GM18498 (cell line): ENCODE measurements around the gene ELMOD1.
"Not testable (repeated sequence)": the region's sequence is repeated elsewhere in the genome, so short reads cannot be mapped to it uniquely, and the experiment has no call there.

Experiments
- ATAC-seq: cut with Tn5 transposase; IDR thresholded peaks from one replicate; pipeline ENCODE4 v1.9.1; 2021; ENCODE audit warnings: mild to moderate bottlenecking, moderate library complexity; ENCODE audit not compliant: unreplicated experiment

ELMOD1 gene

DNA sequence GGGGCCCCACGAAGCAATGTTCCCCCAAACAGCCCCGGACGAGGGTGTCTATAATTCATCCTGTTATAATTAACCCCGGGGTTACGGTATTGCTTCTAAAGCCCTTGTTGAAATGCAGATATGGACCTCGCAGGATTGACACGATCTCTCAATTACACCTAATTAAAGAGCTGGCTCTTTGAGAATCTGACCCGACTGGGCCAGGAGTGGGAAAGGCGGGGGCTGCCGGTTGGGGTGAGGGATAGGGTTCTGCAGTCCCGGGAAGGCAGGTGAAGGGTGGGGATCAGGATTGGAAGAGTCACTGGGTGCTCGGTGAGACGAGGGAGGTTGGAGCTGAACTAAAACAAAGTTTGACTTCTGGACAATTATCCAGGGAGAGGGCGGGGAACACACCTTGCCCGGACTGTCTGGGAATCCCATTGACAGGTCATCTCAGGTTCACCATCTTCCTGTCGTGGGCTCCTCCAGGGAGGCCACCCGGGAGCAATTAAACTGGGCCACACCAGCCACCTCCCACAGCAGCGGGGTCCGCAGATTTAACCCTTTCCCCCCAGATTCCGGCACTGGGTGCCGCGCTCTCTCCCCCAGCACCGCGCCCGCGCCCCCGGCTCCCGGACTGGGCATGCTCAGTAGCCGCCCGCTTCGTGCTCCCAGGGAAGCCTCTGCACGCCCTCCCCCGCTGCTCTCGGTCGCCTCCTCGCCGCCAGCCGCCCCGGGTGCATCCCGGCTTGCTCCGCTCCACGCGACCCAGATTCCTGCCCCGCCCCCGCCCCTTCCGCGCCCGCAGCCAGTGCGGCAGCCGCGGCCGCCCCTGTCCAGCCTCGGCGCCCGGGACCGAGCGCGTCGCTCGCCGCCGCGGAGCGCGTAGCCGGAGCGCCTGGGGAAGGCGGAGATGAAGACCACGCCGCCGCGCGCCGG is at the start of gene ELMOD1:
Gene ELMOD1 (plus strand): TSS at position 688 of the 918 bp plus-strand sequence. CDS start 27,043 bp downstream, outside the sequence.
- peak; percentile 49 for ATAC-seq

- ATAC-seq, result no peak
These were observed 45.8 kb upstream of the ELMOD1 start for GRCh38 chr11:107545101-107545514.

- no peak for ATAC-seq
These were observed 43.0 kb upstream of the ELMOD1 start for GRCh38 chr11:107547961-107548360.

- peak; percentile 69 for ATAC-seq
These were observed 41.5 kb upstream of the ELMOD1 start for GRCh38 chr11:107549253-107549953.

DNA sequence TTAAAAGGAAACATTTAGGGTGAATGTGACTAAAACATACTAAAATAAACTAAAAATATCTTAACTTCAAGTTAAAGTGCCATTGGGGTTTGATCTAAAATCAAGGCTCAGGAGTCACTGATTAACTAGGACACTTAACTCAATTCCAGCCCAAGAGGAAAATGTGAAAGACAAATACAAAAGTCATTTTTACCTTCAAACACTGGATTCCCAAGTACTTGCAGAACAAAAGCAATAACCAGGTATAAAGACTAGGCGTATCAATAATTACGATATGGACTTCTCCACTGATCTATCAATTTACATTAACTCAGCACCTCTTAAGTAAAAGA is 41.0 kb upstream of the ELMOD1 start:
- no peak for ATAC-seq

GRCh38 chr11:107550304-107550703 is 40.6 kb upstream of the ELMOD1 start:
- ATAC-seq, result no peak

DNA sequence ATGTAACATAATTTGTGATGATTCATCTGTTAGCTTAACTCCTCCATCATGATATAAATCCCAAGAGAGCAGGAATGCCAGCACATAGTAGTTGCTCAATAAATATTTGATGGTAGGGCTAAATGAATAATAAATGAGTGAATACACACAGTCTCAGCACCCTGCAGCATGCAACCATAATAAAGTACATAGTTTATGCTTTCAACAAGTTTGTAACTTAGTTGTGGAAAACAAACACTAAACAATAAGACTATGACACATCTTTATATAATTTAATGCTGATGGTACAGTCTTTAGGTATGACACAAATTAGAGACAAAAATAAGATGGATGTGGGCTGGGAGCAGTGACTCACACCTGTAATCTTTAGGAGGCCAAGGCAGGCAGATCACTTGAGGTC is 29.3 kb upstream of the ELMOD1 start:
- no peak for ATAC-seq

DNA sequence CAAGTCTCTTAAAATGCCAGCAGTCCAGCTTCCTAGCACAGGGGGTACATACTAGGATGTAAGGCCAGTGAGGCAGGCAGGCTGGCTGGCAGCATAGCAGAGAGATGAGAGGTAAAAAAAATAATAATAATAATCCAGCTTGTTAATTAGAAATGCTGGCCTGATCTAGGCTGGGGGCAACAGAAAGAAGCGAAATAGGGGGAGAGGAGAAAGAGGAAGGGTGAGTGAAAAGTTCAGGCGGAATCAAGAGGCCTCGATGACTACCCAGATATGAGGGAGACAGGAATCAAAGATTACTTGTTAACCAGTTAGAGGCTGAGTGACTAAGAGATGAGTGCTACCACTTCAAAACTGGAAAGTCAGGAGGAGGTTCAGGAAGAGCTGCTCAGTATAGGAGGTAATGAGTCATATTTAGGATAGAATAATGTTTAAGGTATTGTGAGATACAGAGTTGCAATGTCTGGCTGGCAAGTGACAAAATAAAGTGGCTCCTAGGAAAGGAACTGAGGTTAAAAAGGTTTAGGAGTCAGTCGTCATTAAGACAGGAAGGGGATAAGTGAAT is 28.2 kb upstream of the ELMOD1 start:
- no peak for ATAC-seq

GRCh38 chr11:107563702-107564101 is 27.2 kb upstream of the ELMOD1 start:
- ATAC-seq, result peak; percentile 31

DNA sequence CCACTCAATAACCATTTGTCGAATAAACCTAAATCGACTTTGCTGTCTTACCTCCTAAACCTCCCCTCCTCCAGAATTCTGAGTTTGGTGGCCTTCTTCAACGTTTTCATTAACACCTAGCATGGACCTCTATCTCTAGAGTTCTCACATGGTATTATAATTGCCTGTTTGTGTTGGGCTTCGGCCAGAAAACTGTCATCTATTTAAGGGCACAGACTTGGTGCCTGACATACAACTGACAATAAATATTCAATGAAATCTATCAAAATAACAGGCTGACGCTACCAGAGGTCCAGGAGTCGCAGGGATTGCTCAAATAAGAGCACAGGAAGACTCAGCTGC is 26.1 kb upstream of the ELMOD1 start:
- ATAC-seq, result peak; percentile 13

- ATAC-seq, result peak; percentile 85
These were observed 25.6 kb upstream of the ELMOD1 start, which contains the start of gene ALKBH8 for GRCh38 chr11:107565219-107565937. Gene ALKBH8 (minus strand): TSS chr11:107565735. CDS start chr11:107560893, 4,842 bp downstream.

- ATAC-seq, result peak; percentile 1
These were observed 24.9 kb upstream of the ELMOD1 start for GRCh38 chr11:107565955-107566501.

GRCh38 chr11:107566569-107566968 is 24.4 kb upstream of the ELMOD1 start:
- no peak for ATAC-seq

GRCh38 chr11:107567739-107568335 is 23.1 kb upstream of the ELMOD1 start:
- ATAC-seq, result no peak

DNA sequence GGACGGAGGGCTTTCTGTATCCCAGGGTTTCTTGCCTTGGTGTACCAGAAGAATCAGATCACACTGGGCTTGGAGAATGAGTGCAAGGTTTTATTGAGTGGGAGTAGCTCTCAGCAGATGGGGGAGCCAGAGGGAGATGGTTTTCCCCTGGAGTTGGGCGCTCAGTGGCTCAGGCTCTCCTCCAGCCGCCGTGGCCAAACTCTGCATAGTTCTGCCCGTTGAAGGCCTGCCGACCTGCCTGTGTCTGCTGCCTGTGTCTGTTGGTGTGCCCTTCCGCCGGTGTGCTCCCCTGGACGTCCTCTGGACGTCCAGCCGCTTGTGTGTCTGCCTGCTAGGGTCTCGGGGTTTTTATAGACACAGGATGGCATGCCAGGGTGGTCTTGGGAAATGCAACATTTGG is 20.9 kb upstream of the ELMOD1 start:
- ATAC-seq, result no peak

GRCh38 chr11:107573438-107573837 is 17.5 kb upstream of the ELMOD1 start:
- ATAC-seq, result no peak

DNA sequence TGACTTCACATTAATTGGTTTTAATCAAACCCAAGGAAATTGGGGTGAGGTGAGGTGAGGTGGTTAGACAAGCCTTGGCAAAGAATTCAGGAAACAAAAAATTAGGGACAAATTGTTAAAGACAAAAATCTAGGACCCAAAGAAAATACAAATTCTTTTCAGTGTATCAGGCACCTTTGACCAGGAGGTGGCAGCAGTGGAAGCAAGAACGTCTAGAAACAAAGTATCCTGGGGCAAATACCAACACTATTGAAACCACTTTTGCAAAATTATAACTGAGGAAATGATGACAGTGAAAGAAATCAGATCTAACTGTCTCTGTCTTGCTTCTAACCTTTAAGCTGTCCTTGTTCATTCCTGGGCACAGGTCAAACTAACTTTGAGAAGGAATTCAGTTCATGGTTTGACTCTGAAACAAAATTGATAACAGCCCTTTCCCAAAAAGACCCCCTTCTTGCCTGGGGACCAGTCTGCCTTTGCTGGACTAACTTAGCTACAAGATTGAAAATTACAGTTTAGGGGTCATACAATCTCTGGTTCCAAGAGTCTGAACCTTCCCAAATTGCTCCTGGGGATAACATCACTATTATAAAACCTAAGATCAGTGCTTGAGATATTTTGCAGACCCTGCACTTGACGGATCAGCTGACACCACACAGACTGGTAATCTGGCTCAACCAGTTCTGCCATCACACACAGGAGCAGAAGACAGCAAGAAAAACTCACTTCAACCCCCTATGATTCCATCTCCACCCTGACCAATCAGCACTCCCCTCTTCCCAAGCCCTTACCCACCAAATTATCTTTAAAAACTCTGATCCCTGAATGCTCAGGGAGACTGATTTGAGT is 14.2 kb upstream of the ELMOD1 start:
- not testable (repeated sequence) for ATAC-seq

- no peak for ATAC-seq
These were observed 13.6 kb upstream of the ELMOD1 start for GRCh38 chr11:107577346-107577711.

DNA sequence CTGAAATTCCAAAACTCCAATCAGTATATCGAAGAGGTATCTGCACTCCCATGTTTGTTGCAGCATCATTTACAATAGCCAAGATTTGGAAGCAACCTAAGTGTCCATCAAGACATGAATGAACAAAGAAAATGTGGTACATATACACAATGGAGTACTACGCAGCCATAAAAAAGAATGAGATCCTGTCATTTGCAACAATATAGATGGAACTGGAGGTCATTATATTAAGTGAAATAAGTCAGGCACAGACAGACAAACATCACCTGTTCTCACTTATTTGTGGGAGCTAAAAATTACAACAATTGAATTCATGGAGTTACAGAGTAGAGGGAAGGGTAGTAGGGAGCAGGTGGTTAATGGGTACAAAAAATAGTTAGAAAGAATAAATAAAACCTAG is 11.8 kb upstream of the ELMOD1 start:
- ATAC-seq, result not testable (repeated sequence)

- no peak for ATAC-seq
These were observed 9.8 kb upstream of the ELMOD1 start for GRCh38 chr11:107581147-107581546.
